ENCODE results near the gene TPCN2.
"Not testable (repeated sequence)": the region's sequence is repeated elsewhere in the genome, so short reads cannot be mapped to it uniquely, and the experiment has no call there.

Gene TPCN2

GRCh38 chr11:69133251-69133650 lies 84.5 kb downstream of the TPCN2 start:
- no peak for DNase-seq

DNA sequence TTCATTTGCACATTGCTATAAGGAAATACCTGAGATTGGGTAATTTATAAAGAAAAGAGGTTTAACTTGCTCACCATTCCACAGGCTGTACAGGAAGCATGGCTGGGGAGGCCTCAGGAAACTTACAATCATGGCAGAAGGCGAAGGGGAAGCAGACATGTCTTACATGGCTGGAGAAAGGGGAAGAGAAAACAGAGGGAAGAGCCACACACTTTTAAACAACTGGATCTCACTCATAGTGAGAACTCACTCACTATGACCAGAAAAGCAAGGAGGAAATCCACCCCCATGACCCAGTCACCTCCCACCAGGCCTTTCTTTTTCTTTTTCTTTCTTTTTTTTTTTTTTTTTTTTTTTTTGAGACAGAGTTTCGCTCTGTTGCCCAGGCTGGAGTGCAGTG lies 85.5 kb downstream of the TPCN2 start:
- DNase-seq, result peak; percentile 20

GRCh38 chr11:69134957-69135356 lies 86.2 kb downstream of the TPCN2 start:
- DNase-seq, result peak; percentile 12

GRCh38 chr11:69135420-69136363 lies 87.0 kb downstream of the TPCN2 start:
- peak; percentile 8 for DNase-seq

DNA sequence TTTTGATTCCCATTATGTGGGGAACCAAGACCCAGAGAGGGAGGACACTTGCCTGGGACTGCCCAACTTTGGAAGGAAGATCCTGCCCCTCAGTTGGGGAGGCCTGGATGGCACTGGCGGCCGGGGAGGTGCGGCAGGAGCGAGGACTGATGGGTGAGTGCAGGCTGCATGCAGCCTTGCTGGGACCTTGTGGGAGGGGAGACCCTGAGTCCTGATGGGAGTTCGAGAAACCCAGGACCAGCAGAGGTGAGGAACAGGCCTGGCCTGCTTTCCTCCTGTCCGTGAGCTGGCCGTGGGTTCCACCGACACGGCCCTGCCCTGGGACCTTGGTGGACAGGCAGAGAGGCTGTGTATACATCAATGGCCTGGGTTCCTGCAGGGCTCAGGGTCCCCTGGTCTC lies 87.7 kb downstream of the TPCN2 start:
- DNase-seq, result peak; percentile 15

DNA sequence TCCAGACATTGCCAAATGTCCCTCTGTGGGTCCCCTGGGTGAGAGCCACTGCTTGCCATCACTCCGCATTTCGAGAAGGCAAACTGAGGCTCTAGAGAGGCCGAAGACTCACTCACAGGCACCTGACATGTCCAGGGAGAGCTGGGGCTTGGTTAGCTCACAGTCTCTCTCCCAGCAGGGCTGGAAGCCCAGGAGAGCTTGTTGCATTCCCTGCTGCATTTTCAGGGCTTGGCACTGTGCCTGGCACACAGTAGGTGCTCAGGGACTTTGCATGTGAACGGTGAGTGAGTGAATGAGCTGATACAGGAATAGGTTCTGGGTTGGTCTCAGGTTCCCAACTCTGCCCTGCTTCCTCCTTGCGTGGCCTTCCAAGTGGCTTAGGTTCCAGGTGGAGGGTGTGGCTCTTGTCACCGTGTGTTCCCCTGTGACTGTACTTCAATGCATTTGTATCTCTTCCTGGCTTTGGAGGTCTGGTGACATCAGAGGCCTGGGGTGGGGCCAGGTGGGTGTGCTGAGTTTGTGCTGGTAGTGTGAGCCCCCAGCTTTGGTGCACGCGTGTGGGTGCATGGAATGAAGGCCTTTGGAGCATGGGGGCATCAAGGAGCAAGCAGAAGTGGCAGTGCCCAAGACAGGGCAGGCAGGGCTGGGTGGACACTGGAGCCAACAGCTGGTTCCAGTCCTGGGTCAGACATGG lies 88.6 kb downstream of the TPCN2 start:
- DNase-seq, result peak; percentile 6

GRCh38 chr11:69138265-69138664 lies 89.5 kb downstream of the TPCN2 start:
- no peak for DNase-seq

DNA sequence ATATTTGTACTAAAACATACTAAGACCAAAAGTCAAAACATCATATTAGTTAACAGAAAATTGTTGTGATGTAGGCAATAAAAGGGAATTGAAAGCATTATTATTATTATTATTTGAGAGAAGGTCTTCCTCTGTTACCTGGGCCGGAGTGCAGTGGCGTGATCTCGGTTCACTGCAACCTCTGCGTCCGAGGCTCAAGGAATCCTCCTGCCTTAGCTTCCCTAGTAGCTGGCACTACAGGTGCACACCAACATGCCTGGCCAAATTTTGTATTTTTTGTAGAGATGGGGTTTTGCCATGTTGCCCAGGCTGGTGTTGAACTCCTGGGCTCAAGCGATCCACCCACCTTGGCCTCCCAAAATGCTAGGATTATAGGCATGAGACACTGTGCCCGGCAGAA lies 91.4 kb downstream of the TPCN2 start:
- DNase-seq, result not testable (repeated sequence)

- DNase-seq, result no peak
Measured at GRCh38 chr11:69140635-69141034, 91.9 kb downstream of the TPCN2 start.

DNA sequence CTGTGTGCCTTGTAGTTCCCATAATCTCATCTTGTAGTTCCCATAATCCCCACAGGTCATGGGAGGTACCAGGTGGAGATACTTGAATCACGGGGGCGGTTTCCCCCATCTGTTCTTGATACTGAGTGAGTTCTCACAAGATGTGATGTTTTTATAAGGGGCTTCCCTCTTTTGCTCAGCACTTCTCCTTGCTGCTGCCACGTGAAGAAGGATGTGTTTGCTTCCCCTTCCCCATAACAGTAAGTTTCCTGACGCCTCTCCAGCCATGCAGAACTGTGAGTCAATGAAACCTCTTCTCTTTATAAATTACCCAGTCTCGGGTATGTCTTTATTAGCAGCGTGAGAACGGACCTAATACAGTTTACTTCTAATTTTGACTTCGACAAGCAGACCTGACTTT lies 93.0 kb downstream of the TPCN2 start:
- no peak for DNase-seq

GRCh38 chr11:69142895-69143294 lies 94.2 kb downstream of the TPCN2 start:
- DNase-seq, result no peak

GRCh38 chr11:69144316-69145049 lies 95.8 kb downstream of the TPCN2 start:
- DNase-seq, result no peak

GRCh38 chr11:69145050-69145380 lies 96.3 kb downstream of the TPCN2 start:
- no peak for DNase-seq

DNA sequence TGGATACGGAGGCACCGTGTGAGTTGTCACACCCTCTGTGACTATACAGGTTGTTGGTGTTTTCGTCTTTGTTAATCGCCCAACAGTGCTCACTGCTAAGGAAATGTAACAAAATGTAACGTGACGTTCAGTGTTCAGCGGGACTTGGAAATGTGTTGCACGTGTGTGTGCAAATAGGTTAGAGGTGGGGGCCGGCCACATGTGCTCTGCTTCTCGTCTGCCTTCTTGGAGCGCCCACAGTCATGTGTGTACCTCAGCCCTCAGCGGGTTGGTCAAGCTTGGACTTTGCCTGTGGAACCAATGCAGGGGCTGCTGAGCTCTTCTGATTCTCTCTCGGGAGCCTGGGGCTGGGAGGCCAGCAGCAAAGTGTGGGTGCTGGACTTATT lies 99.6 kb downstream of the TPCN2 start:
- no peak for DNase-seq

GRCh38 chr11:69148806-69149205 lies 100.1 kb downstream of the TPCN2 start:
- no peak for DNase-seq

GRCh38 chr11:69149338-69150045 lies 100.8 kb downstream of the TPCN2 start:
- DNase-seq, result not testable (repeated sequence)

- no peak for DNase-seq
Measured at GRCh38 chr11:69150175-69150574, 101.4 kb downstream of the TPCN2 start.

DNA sequence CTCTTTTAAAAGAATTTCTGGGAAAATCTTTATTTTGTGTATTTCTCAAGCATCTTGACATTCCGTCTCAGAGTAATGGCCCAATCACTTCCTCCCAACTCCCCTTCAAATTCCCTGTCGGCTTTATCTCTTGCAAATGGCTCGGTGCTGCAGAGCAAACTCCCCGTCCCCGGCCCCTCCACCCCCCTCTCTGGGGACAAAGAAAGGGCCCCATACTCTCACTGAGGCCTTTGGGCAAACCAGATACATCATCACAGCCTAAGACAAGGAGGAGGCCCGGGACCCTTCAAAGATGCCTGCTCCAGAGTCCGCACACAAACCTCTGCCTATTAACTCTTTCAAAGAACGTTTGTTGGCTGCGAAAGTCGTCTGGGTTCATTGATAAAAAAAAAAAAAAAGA lies 103.1 kb downstream of the TPCN2 start:
- no peak for DNase-seq

DNA sequence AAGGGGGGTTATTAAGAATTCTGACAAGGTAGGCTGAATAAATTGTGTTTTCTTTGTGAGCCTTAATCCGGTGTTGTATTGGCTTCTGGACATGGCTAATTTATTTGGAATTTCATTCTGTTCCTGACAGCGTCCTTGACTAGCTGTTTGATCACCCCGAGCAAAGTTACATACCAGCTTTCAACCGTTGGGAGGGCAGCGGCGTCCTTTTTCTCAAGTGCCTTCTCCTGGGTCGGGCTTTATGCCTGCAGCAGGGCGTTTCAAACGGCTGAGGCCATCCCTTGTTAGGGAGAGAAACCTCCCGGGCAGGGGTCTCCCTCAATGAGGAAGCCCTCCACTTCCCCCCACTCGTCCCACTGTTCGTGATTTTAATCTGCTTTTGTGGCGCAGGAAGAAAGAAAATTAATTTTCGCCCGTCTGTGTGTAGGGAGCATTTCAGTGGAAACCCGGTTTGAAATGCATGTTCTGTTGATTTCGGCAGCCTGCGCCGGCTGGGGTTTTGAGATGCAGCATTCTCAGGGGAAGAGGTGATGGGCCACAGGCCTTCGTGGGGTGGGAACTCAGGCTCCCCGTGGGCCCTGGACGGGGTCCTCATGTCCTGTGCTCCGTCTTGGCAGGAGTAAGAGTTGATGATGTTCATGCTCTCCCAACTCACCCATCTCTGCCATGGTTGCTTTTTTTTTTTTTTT lies 104.1 kb downstream of the TPCN2 start:
- no peak for DNase-seq

GRCh38 chr11:69153661-69154060 lies 104.9 kb downstream of the TPCN2 start:
- DNase-seq, result no peak

GRCh38 chr11:69154211-69154913 lies 105.6 kb downstream of the TPCN2 start:
- no peak for DNase-seq

- DNase-seq, result no peak
Measured at GRCh38 chr11:69154938-69155301, 106.2 kb downstream of the TPCN2 start.

Measured in activated CD4-positive, CD25-positive, alpha-beta regulatory T cell treated with anti-CD3 and anti-CD28 coated beads, Interleukin-2, amount 50 U/mL, for 72 hours (primary cell).